Caki2 (cell line): ENCODE results near the gene CD48. TPM values are rescaled to one million over a fixed set of nuclear protein-coding genes. Genes with fewer than 3 reads are reported as not detected.

Source experiments
- DNase-seq: peaks from one replicate; pipeline ENCODE4 v3.0.0-alpha.2; 2015; ENCODE audit warnings: low read depth
- in situ Hi-C: cut with HindIII; loops from 2 replicates; pipeline ENCODE4 v1.10.0; 2016; ENCODE audit warnings: low sequenced_read_pairs, low pct_unique_long_range_greater_than_20kb, mixed read lengths
- total RNA-seq: library from RNA; depleted of rRNA; stranded (reverse); fragments of >200 nt; shearing (Covaris generic); gene quantifications from 2 replicates; pipeline ENCODE4 v1.2.3, GENCODE V29; 2014; ENCODE audit warnings: low replicate concordance; rRNA removed

The CD48 gene
- total RNA-seq = not detected in 2 replicates

- in situ Hi-C loops = no loop called here
- DNase-seq = no peak
These were observed at the start of gene CD48 for GRCh38 chr1:160711602-160712311. CD48 (minus strand) TSS chr1:160711822; CDS start chr1:160711763, 59 bp downstream.

- in situ Hi-C loops = no loop called here
- DNase-seq = no peak
These were observed 49.4 kb upstream of the CD48 start for GRCh38 chr1:160761046-160761445.

GRCh38 chr1:160759740-160760139, 48.1 kb upstream of the CD48 start:
- DNase-seq = no peak
- in situ Hi-C loops = no loop called here

GRCh38 chr1:160758521-160758920, 46.9 kb upstream of the CD48 start:
- in situ Hi-C loops = no loop called here
- DNase-seq = no peak

GRCh38 chr1:160756849-160757201, 45.2 kb upstream of the CD48 start:
- DNase-seq = no peak
- in situ Hi-C loops = no loop called here

GRCh38 chr1:160755911-160756848, 44.6 kb upstream of the CD48 start:
- DNase-seq = no peak
- in situ Hi-C loops = no loop called here

GRCh38 chr1:160755461-160755860, 43.8 kb upstream of the CD48 start:
- DNase-seq = no peak
- in situ Hi-C loops = no loop called here

GRCh38 chr1:160753594-160753993, 42.0 kb upstream of the CD48 start:
- in situ Hi-C loops = no loop called here
- DNase-seq = no peak

GRCh38 chr1:160752924-160753323, 41.3 kb upstream of the CD48 start:
- DNase-seq = no peak
- in situ Hi-C loops = no loop called here

- in situ Hi-C loops = no loop called here
- DNase-seq = no peak
These were observed 40.8 kb upstream of the CD48 start for GRCh38 chr1:160752406-160752805.

GRCh38 chr1:160750608-160751007, 39.0 kb upstream of the CD48 start:
- in situ Hi-C loops = no loop called here
- no peak for DNase-seq

- in situ Hi-C loops = no loop called here
- no peak for DNase-seq
These were observed 37.3 kb upstream of the CD48 start for GRCh38 chr1:160748878-160749269.

GRCh38 chr1:160748181-160748877, 36.7 kb upstream of the CD48 start:
- in situ Hi-C loops = no loop called here
- DNase-seq = no peak

GRCh38 chr1:160747717-160748116, 36.1 kb upstream of the CD48 start:
- DNase-seq = no peak
- in situ Hi-C loops = no loop called here

- no peak for DNase-seq
- in situ Hi-C loops = no loop called here
These were observed 35.3 kb upstream of the CD48 start for GRCh38 chr1:160746836-160747500.

GRCh38 chr1:160745551-160745950, 33.9 kb upstream of the CD48 start:
- in situ Hi-C loops = no loop called here
- no peak for DNase-seq

GRCh38 chr1:160744852-160745520, 33.4 kb upstream of the CD48 start:
- in situ Hi-C loops = no loop called here
- no peak for DNase-seq
